ENCODE data around the gene PDE4C.

- no peak for TF ChIP-seq CTCF (IDR thresholded peaks at IDR 0.05)
- no peak for TF ChIP-seq EZH2 (IDR thresholded peaks at IDR 0.05)
- no peak for TF ChIP-seq EZH2phosphoT487 (IDR thresholded peaks at IDR 0.05)
These were observed 5.5 kb downstream of the PDE4C start for GRCh38 chr19:18220632-18221275.
